ENCODE data around the gene SMG9.

The SMG9 gene, protein sequence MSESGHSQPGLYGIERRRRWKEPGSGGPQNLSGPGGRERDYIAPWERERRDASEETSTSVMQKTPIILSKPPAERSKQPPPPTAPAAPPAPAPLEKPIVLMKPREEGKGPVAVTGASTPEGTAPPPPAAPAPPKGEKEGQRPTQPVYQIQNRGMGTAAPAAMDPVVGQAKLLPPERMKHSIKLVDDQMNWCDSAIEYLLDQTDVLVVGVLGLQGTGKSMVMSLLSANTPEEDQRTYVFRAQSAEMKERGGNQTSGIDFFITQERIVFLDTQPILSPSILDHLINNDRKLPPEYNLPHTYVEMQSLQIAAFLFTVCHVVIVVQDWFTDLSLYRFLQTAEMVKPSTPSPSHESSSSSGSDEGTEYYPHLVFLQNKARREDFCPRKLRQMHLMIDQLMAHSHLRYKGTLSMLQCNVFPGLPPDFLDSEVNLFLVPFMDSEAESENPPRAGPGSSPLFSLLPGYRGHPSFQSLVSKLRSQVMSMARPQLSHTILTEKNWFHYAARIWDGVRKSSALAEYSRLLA

GRCh38 chr19:43754503-43755255 is at the start of gene SMG9:
Gene SMG9 (minus strand): TSS chr19:43754962. CDS start chr19:43750741, 4,221 bp downstream.
- DNase-seq (ENCODE audit: low read depth), result peak; percentile 80

GRCh38 chr19:43804432-43804831 is 49.7 kb upstream of the SMG9 start:
- no peak for DNase-seq (ENCODE audit: low read depth)

DNA sequence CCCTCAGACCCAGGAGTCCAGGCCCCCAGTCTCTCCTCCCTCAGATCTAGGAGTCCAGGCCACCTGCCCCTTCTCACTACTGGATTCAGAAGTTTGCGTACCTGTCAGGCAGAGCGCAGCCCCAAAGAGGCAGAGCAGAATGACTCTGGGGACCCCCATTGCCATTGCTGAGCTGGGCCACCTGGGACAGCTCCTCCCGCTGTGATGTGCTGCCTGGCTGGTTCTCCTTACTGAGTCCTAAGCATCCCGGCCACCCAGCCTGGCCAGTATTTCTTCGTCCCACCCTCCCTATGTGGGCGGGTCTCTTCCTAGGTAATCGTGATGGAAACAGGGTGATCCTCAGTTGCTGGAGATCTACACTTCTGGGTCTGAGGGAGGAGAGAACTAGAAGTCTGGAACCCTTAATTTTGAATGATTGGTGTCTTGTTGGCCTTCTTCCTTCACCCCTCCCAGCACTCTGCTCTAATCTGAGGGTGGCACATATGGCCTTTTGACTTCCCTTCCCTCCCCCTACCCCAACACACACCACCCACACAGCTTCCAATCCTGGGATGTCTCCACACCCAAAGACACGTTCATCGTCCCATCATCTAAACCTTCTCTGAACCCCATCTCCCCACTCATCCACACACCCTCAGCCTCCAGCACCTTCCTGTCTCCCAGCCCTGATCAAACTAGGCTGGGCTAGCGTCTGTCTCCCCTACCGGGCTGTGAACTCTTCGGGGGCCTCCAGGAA is 47.6 kb upstream of the SMG9 start, which contains the start of gene LYPD5:
Gene LYPD5 (minus strand): TSS at position 232 of the 736 bp plus-strand sequence. CDS start 67 bp downstream, at position 165.
- DNase-seq (ENCODE audit: low read depth), result no peak

DNA sequence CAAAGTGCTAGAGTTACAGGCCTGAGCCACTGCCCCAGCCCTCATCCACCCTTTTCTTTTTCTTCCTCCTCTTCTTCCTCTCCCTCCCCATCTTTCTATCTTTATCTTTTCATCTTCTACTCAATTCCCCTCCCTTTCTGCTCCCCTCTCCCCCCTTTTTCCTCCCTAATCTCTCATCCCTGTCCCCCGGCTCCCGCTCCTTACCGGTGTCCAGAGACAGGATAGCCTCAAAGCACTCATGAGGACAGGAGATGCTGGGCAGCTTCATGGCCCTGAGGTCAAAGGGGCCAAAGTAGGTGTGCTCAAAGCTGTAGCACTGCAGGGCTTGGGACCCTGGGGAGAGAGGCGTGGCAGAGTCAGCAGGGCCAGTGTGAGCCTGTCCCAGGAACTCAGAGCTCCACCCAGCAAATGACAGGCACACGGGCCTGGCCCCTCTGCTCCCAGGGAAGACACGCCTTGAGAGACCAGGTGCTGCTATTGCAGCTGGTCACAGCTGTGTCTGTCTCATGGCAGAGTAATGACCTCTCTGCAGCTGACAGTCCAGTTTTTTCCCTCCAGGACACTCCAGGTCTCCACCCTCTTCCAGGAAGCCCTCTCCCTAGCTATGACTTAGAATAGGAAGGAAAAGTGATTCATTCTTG is 44.9 kb upstream of the SMG9 start:
- no peak for DNase-seq (ENCODE audit: low read depth)

DNA sequence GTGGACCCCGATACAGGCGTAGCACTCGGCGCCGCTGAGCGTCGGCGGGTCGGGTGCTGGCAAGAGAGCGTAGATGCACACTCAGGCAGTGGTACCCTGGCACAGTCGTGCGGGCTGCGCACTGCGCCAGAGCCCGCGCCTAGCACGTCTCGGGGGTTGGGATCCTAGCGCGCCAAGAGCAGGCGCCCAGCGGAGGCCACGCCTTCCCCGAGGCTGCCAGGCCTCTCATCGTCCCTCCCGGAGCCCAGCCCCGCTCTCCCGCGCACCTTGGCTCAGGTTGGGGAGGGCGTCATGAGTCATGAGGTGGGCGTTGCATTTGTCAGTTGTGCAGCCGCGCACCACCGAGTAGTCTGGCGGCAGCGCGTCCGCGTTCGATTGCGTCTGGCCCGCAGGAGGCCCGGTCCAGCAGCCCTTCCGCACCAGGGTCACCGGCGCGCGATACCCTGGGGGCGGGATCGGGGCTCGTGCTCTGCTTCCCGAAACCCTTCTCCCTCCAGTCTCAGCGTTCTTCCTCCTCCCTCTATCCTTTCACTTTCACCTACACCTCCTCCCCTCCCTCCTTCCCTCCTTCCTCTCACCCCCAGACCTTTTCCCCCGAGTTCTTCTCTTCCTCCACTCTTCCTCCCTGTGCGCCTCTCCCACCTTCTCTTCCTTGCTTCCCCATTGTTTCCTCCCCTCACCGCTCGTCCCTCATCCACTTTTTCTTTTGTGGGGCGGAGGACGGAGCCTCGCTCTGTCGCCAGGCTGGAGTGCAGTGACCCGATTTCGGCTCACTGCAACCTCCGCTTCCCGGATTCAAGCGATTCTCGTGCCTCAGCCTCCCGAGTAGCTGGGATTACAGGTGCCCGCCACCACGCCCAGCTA is 44.0 kb upstream of the SMG9 start:
- DNase-seq (ENCODE audit: low read depth), result no peak

GRCh38 chr19:43798026-43798545 is 43.3 kb upstream of the SMG9 start:
- no peak for DNase-seq (ENCODE audit: low read depth)

DNA sequence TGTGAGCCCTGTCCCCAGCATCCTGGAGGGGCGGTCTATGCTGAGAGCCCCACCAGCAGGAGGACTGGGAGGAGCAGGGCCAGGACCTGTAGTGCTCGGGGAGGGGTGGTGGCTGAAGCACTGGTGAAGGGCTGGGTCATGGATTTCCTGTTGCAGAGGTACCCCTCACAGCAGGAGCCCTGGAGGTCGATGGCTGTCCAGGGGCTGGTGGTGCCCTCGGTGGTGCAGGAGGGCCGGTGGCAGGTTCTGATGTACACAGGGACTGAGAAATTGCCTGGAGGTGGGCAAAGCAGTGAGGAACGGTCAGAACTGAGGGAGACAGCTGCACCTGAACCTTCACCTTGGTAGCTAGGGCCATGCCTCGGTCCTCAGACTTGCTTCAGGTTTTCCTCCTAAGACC is 42.8 kb upstream of the SMG9 start:
- DNase-seq (ENCODE audit: low read depth), result no peak

DNA sequence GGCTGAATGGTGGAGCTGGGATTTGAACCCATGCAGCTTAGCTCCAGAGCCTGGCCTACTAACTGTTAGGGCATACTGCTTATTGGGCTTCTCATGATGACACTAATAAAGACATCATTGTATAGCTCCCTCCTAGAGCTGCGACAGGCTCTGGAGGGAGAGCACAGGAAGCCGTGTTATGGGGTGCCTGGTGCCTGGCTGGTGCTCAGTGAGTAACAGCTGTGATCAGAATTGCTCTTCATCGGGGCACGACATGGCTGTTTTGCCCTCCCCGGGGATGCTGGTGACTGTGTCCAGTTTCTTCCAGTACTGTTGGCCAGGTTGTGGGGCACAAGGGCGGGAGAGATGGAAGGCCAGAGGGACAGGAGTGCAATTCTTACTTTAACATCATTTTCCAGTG is 42.4 kb upstream of the SMG9 start:
- no peak for DNase-seq (ENCODE audit: low read depth)

- no peak for DNase-seq (ENCODE audit: low read depth)
Observed at GRCh38 chr19:43790587-43790986, 35.8 kb upstream of the SMG9 start.

DNA sequence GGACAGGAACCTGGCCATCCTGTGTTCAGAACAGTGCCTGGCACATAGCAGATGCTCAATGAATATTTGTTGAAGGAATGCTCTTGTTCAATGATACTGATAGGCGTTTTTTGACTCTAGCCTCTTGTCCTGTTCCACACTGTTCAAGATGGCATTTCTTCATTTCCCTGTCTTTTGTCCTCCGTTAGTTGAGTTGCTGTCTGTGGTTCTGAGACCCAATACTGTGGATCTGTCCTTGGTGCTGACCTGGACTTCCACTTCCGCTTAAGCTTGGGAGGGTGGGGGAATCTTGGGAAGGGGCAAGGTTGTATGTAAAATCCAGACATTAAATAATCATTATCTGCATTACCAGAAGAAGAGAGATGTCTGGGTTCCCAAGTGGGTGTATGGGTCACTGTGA is 34.3 kb upstream of the SMG9 start:
- DNase-seq (ENCODE audit: low read depth), result no peak

DNA sequence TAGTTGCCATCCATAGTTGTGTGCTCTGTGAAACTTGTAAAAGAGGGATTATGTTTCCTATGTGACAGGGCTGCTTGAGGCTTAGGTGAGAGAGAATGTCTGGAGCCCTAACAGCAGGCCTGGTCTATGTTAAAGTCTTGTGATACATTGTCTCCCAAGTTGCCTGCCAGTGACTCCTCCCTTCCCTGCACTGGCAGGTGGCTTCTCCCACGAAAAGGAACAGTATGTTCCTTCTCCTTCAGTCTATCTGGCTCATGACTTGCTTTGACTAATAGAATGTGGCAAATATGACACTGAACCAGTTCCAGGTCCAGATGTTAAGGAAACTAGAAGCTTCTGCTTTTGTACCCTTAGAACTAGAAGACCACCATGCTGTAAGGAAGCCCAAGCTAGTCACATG is 31.9 kb upstream of the SMG9 start:
- DNase-seq (ENCODE audit: low read depth), result no peak

DNA sequence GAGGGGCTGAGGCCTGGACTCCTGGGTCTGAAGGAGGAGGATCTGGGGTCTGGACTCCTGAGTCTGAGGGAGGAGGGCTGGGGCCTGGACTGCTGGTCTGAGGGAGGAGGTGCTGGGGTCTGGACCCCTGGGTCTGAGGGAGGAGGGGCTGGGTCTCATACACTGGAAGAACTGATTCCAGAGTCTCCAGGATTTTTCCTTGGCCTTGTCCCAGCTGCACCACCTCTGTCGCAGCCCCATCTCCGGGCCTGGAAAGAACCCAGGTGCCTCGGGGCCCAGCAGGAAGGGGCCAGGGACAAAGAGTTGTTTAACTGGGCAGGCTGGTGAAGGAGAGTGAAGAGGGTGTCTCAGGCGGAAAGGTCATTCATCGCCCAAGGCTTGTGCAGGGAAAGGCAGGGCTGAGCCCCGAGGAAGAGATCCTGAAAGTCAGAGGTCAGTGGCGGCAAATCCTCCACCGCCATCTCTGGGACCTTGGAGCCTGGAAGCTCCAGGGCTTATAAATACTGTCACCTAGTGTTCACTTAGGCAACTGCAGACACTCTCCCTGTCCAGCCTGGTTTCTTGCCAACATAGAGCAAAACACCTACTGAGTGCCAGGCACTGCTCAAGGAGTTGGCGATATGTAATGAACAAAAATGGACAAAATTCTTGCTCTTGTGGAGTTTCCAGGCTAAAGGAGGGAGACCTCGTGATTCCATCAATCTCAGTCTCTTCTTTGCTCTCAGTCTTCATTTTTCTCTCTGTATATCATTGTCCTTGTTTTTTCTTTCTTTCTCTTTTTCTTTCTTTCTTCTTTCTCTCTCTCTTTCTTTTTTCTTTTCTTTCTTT is 30.4 kb upstream of the SMG9 start:
- DNase-seq (ENCODE audit: low read depth), result no peak

- DNase-seq (ENCODE audit: low read depth), result no peak
Observed at GRCh38 chr19:43784241-43784980, 29.6 kb upstream of the SMG9 start.

DNA sequence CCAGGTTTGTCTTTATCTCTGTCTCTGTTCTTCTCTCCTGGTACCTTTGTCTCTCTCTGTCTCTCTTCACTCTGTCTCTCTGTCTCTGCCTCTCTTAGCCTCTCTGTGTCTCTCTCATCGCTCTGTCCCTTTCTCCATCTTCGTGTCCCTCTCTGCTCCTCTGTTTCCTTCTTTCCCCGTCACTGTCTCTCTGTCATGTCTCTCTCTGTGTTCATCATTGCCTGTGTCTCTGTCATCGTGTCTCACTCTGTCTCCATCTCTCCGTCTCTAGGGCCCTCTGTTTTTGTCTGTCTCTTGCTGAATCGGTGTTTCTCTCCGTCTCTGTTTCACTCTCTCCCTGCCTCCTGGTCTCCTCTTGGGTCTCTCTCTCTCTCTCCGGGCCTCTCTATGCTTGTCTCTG is 28.9 kb upstream of the SMG9 start:
- no peak for DNase-seq (ENCODE audit: low read depth)

DNA sequence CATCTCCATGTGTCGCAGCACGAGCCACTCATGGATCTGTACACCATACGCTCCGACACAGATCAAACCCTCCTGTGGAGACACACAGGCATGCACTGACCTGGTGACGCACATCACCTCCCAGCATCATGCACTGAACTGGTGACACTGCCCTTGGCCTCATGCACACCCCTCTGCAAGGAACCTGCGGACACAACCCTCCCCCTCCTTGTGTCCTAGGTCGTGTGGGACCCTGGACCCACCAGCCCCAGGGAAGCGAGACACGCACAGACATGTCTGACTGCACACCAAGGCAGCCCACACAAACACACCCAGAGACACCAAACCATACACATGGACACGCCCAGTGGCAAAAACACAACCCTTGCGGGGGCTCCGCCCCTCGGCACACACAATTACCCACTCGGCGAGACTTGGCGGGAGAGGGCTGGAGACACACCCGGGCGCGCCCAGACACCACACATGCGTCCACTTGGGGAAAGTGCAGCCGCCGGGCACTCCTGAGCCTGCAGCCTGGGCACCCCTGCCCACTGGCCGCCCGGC is 28.0 kb upstream of the SMG9 start:
- no peak for DNase-seq (ENCODE audit: low read depth)

DNA sequence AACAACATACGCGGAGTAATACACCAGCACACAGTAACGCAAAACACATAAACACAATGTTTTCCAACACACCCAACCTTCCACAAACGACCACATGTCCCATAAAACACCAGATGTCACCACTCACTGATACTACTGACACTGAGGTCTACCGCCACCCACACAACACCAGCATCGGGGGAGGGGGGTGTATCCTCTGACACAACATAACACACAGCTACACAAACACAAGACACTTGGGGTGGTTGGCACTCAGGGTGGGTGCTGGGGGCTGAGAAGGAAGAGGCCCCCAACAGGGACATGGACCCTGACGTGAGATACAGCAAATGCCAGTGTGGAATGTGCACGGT is 27.5 kb upstream of the SMG9 start:
- no peak for DNase-seq (ENCODE audit: low read depth)

- DNase-seq (ENCODE audit: low read depth), result no peak
Observed at GRCh38 chr19:43781630-43782310, 27.0 kb upstream of the SMG9 start.

All from GM04503 (cell line).